ENCODE results near the gene CACHD1.
"Not testable (repeated sequence)": the region's sequence is repeated elsewhere in the genome, so short reads cannot be mapped to it uniquely, and the experiment has no call there.

Gene CACHD1

GRCh38 chr1:64687725-64688327 lies 217.9 kb downstream of the CACHD1 start:
- no peaks in the 10 kb centered on the region for H3K4me1 ChIP-seq (ENCODE audit: control insufficient read depth, insufficient read depth, low read length)
- H3K27ac ChIP-seq (ENCODE audit: low read length), result no peak overlapping the region
- H3K27me3 ChIP-seq (ENCODE audit: control insufficient read depth, insufficient read depth, low read length), result no peaks in the 10 kb centered on the region
- H3K36me3 ChIP-seq (ENCODE audit: control insufficient read depth, insufficient read depth, low read length), result peaks cover 15% of the 10 kb centered on the region; the same call in 1 of the 2 replicates
- WGBS (ENCODE audit: insufficient coverage, insufficient read length), result no CpG with 5 or more reads among the region's 3 CpGs
- no peak for DNase-seq (ENCODE audit: low read depth, low spot score)
- H3K4me3 ChIP-seq (ENCODE audit: low read length), result no peak overlapping the region
- no peaks in the 10 kb centered on the region for H3K9me3 ChIP-seq (ENCODE audit: control insufficient read depth, insufficient read depth, low read length)

DNA sequence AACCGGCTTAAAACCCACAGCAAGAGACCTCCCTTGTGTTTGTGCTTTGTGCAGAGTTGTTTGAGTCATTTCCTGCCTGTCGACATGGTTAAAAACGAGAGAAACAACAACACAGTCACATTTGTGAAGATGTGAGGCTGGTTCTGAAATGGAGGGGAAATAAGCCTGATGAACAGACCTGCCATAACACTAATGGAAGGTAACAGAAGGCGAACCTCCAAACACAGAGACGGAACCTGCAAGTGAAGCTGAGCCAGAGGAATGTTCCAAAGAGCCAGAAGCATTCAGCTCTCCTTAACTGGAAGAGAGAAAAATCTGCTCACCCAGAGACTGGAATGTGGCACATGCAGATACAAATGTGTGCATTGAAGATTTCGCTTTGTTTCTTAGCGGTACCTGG lies 221.7 kb downstream of the CACHD1 start:
- no peak overlapping the region for H3K27ac ChIP-seq (ENCODE audit: low read length)
- DNase-seq (ENCODE audit: low read depth, low spot score), result no peak
- no peak overlapping the region for H3K4me3 ChIP-seq (ENCODE audit: low read length)
- no peaks in the 10 kb centered on the region for H3K9me3 ChIP-seq (ENCODE audit: control insufficient read depth, insufficient read depth, low read length)
- H3K36me3 ChIP-seq (ENCODE audit: control insufficient read depth, insufficient read depth, low read length), result peaks cover 11% of the 10 kb centered on the region; the same call in 1 of the 2 replicates
- H3K4me1 ChIP-seq (ENCODE audit: control insufficient read depth, insufficient read depth, low read length), result no peaks in the 10 kb centered on the region
- H3K27me3 ChIP-seq (ENCODE audit: control insufficient read depth, insufficient read depth, low read length), result no peaks in the 10 kb centered on the region
- WGBS (ENCODE audit: insufficient coverage, insufficient read length), result no CpG with 5 or more reads among the region's 7 CpGs

DNA sequence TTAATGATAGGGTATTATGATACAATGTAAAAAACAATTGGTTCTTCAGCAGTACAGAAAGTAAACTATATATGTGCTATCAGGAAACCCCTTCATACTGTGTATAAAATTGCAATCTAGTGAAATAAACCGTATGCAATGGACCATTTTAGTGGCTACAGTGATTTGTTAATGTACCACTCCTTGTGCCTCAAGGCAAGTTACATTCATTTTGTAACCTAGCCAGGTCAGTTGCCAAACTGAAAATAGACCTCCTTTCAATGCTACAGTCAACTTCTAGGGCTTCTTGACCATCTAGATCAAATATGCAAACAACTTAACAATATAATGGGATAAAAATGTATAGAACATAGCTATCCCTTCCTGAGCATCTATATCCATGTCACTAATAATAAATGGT lies 223.0 kb downstream of the CACHD1 start:
- Histone ChIP-seq H3K27me3 (ENCODE audit: control insufficient read depth, insufficient read depth, low read length) (no peaks in the 10 kb centered on the region), H3K36me3 (ENCODE audit: control insufficient read depth, insufficient read depth, low read length) (peaks cover 11% of the 10 kb centered on the region; the same call in 1 of the 2 replicates), H3K4me1 (ENCODE audit: control insufficient read depth, insufficient read depth, low read length) (no peaks in the 10 kb centered on the region), H3K4me3 (ENCODE audit: low read length) (no peak overlapping the region), H3K27ac (ENCODE audit: low read length) (no peak overlapping the region), H3K9me3 (ENCODE audit: control insufficient read depth, insufficient read depth, low read length) (no peaks in the 10 kb centered on the region)
- no CpG with 5 or more reads among the region's 1 CpG for WGBS (ENCODE audit: insufficient coverage, insufficient read length)
- DNase-seq (ENCODE audit: low read depth, low spot score), result no peak

DNA sequence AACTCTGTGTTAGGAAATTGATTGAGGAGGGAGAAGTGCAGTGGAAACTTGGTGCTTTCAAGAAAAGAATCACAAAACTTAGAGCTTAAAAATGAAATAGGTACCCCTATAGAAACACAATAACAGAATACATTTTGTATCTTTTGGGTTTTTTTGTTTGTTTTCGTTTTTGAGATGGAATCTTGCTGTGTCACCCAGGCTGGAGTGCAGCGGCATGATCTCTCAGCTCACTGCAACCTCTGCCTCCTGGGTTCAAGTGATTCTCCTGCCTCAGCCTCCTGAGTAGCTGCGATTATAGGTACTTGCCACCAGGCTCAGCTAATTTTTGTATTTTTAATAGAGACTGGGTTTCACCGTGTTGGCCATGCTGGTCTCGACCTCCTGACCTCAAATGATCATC lies 223.5 kb downstream of the CACHD1 start:
- Histone ChIP-seq H3K36me3 (ENCODE audit: control insufficient read depth, insufficient read depth, low read length) (peaks cover 11% of the 10 kb centered on the region; the same call in 1 of the 2 replicates), H3K4me3 (ENCODE audit: low read length) (no peak overlapping the region), H3K4me1 (ENCODE audit: control insufficient read depth, insufficient read depth, low read length) (no peaks in the 10 kb centered on the region), H3K27ac (ENCODE audit: low read length) (no peak overlapping the region), H3K27me3 (ENCODE audit: control insufficient read depth, insufficient read depth, low read length) (no peaks in the 10 kb centered on the region), H3K9me3 (ENCODE audit: control insufficient read depth, insufficient read depth, low read length) (no peaks in the 10 kb centered on the region)
- DNase-seq (ENCODE audit: low read depth, low spot score), result no peak
- no CpG with 5 or more reads among the region's 5 CpGs for WGBS (ENCODE audit: insufficient coverage, insufficient read length)

- Histone ChIP-seq H3K9me3 (ENCODE audit: control insufficient read depth, insufficient read depth, low read length) (no peaks in the 10 kb centered on the region), H3K27ac (ENCODE audit: low read length) (no peak overlapping the region), H3K27me3 (ENCODE audit: control insufficient read depth, insufficient read depth, low read length) (no peaks in the 10 kb centered on the region), H3K36me3 (ENCODE audit: control insufficient read depth, insufficient read depth, low read length) (no peaks in the 10 kb centered on the region), H3K4me1 (ENCODE audit: control insufficient read depth, insufficient read depth, low read length) (peaks cover 2% of the 10 kb centered on the region; the same call in 1 of the 2 replicates), H3K4me3 (ENCODE audit: low read length) (no peak overlapping the region)
- no CpG with 5 or more reads among the region's 3 CpGs for WGBS (ENCODE audit: insufficient coverage, insufficient read length)
- no peak for DNase-seq (ENCODE audit: low read depth, low spot score)
Observed at GRCh38 chr1:64696879-64697278, 226.9 kb downstream of the CACHD1 start.

GRCh38 chr1:64699327-64699726 lies 229.4 kb downstream of the CACHD1 start:
- no peaks in the 10 kb centered on the region for H3K27me3 ChIP-seq (ENCODE audit: control insufficient read depth, insufficient read depth, low read length)
- no peak for DNase-seq (ENCODE audit: low read depth, low spot score)
- H3K9me3 ChIP-seq (ENCODE audit: control insufficient read depth, insufficient read depth, low read length), result no peaks in the 10 kb centered on the region
- H3K4me1 ChIP-seq (ENCODE audit: control insufficient read depth, insufficient read depth, low read length), result peaks cover 2% of the 10 kb centered on the region; the same call in 1 of the 2 replicates
- H3K36me3 ChIP-seq (ENCODE audit: control insufficient read depth, insufficient read depth, low read length), result no peaks in the 10 kb centered on the region
- H3K4me3 ChIP-seq (ENCODE audit: low read length), result no peak overlapping the region
- no CpG with 5 or more reads among the region's 8 CpGs for WGBS (ENCODE audit: insufficient coverage, insufficient read length)
- no peak overlapping the region for H3K27ac ChIP-seq (ENCODE audit: low read length)

- no peaks in the 10 kb centered on the region for H3K36me3 ChIP-seq (ENCODE audit: control insufficient read depth, insufficient read depth, low read length)
- no peak overlapping the region for H3K4me3 ChIP-seq (ENCODE audit: low read length)
- no peaks in the 10 kb centered on the region for H3K9me3 ChIP-seq (ENCODE audit: control insufficient read depth, insufficient read depth, low read length)
- H3K27ac ChIP-seq (ENCODE audit: low read length), result no peak overlapping the region
- DNase-seq (ENCODE audit: low read depth, low spot score), result no peak
- WGBS (ENCODE audit: insufficient coverage, insufficient read length), result no CpG with 5 or more reads among the region's 5 CpGs
- H3K27me3 ChIP-seq (ENCODE audit: control insufficient read depth, insufficient read depth, low read length), result no peaks in the 10 kb centered on the region
- H3K4me1 ChIP-seq (ENCODE audit: control insufficient read depth, insufficient read depth, low read length), result peaks cover 2% of the 10 kb centered on the region; the same call in 1 of the 2 replicates
Observed at GRCh38 chr1:64701071-64701470, 231.1 kb downstream of the CACHD1 start.

GRCh38 chr1:64701886-64702285 lies 232.0 kb downstream of the CACHD1 start:
- Histone ChIP-seq H3K9me3 (ENCODE audit: control insufficient read depth, insufficient read depth, low read length) (no peaks in the 10 kb centered on the region), H3K36me3 (ENCODE audit: control insufficient read depth, insufficient read depth, low read length) (no peaks in the 10 kb centered on the region), H3K27me3 (ENCODE audit: control insufficient read depth, insufficient read depth, low read length) (no peaks in the 10 kb centered on the region), H3K4me3 (ENCODE audit: low read length) (no peak overlapping the region), H3K27ac (ENCODE audit: low read length) (no peak overlapping the region), H3K4me1 (ENCODE audit: control insufficient read depth, insufficient read depth, low read length) (peaks cover 2% of the 10 kb centered on the region; the same call in 1 of the 2 replicates)
- no peak for DNase-seq (ENCODE audit: low read depth, low spot score)
- no CpG with 5 or more reads among the region's 2 CpGs for WGBS (ENCODE audit: insufficient coverage, insufficient read length)

- not testable (repeated sequence) for H3K27ac ChIP-seq (ENCODE audit: low read length); H3K36me3 ChIP-seq (ENCODE audit: control insufficient read depth, insufficient read depth, low read length); H3K4me1 ChIP-seq (ENCODE audit: control insufficient read depth, insufficient read depth, low read length); H3K27me3 ChIP-seq (ENCODE audit: control insufficient read depth, insufficient read depth, low read length); H3K4me3 ChIP-seq (ENCODE audit: low read length); H3K9me3 ChIP-seq (ENCODE audit: control insufficient read depth, insufficient read depth, low read length); DNase-seq (ENCODE audit: low read depth, low spot score)
- WGBS (ENCODE audit: insufficient coverage, insufficient read length), result no CpG with 5 or more reads among the region's 3 CpGs
Observed at GRCh38 chr1:64702670-64703069, 232.7 kb downstream of the CACHD1 start.

DNA sequence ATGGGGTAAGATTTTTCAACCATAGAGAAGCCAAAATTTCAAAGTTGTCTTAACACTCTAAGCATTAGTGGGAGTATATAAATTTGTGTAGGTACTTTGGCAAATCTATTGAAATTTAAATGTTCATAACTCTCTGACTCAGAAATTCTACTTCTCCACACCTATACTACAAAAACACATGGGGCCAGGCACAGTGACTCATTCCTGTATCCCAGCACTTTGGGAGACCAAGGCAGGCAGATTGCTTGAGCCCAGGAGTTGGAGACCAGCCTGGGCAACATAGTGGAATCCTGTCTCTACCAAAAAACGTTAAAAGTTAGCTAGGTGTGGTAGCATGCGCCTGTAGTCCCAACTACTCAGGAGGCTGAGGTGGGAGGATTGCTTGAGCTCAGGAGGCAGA lies 233.7 kb downstream of the CACHD1 start:
- H3K9me3 ChIP-seq (ENCODE audit: control insufficient read depth, insufficient read depth, low read length), result no peaks in the 10 kb centered on the region
- WGBS (ENCODE audit: insufficient coverage, insufficient read length), result no CpG with 5 or more reads among the region's 2 CpGs
- H3K4me1 ChIP-seq (ENCODE audit: control insufficient read depth, insufficient read depth, low read length), result peaks cover 2% of the 10 kb centered on the region; the same call in 1 of the 2 replicates
- DNase-seq (ENCODE audit: low read depth, low spot score), result no peak
- H3K27me3 ChIP-seq (ENCODE audit: control insufficient read depth, insufficient read depth, low read length), result no peaks in the 10 kb centered on the region
- no peaks in the 10 kb centered on the region for H3K36me3 ChIP-seq (ENCODE audit: control insufficient read depth, insufficient read depth, low read length)
- no peak overlapping the region for H3K4me3 ChIP-seq (ENCODE audit: low read length)
- no peak overlapping the region for H3K27ac ChIP-seq (ENCODE audit: low read length)

DNA sequence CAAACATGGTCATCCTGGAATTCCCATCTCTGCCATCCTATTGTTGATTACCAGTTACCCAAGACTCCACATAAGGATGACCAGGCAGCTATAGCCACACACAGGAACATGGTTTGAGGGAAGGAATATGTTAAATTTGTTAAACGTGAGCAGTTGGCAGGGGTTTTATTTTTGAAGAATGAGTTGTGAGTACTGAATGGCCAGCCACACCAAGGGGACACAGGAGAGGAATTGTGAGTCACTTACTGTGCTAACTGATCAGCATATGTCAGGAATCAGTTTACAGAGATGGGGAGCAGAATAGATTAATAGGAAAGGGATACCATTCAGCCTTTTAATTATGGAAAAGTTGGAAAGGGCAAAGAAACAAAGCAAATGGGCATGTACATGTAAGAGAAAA lies 235.7 kb downstream of the CACHD1 start:
- no peak for DNase-seq (ENCODE audit: low read depth, low spot score)
- no peaks in the 10 kb centered on the region for H3K36me3 ChIP-seq (ENCODE audit: control insufficient read depth, insufficient read depth, low read length)
- 100% methylated on average over 1 of the region's 1 CpG for WGBS (ENCODE audit: insufficient coverage, insufficient read length)
- H3K27me3 ChIP-seq (ENCODE audit: control insufficient read depth, insufficient read depth, low read length), result no peaks in the 10 kb centered on the region
- H3K4me3 ChIP-seq (ENCODE audit: low read length), result no peak overlapping the region
- no peaks in the 10 kb centered on the region for H3K9me3 ChIP-seq (ENCODE audit: control insufficient read depth, insufficient read depth, low read length)
- H3K27ac ChIP-seq (ENCODE audit: low read length), result no peak overlapping the region
- no peaks in the 10 kb centered on the region for H3K4me1 ChIP-seq (ENCODE audit: control insufficient read depth, insufficient read depth, low read length)
